GM12874 (cell line): ENCODE results near the gene AIFM3.
A peak's percentile ranks its signal among the peaks of the same experiment; 100 is the strongest.

Experiments used
- TF ChIP-seq, protein P1 (sequence below): IDR thresholded peaks from 2 replicates; pipeline ENCODE4 v1.5.1; 2011; ENCODE audit warnings: low read depth, mild to moderate bottlenecking, control low read depth, low read length, moderate library complexity; ENCODE audit not compliant: insufficient read depth

The AIFM3 gene

DNA sequence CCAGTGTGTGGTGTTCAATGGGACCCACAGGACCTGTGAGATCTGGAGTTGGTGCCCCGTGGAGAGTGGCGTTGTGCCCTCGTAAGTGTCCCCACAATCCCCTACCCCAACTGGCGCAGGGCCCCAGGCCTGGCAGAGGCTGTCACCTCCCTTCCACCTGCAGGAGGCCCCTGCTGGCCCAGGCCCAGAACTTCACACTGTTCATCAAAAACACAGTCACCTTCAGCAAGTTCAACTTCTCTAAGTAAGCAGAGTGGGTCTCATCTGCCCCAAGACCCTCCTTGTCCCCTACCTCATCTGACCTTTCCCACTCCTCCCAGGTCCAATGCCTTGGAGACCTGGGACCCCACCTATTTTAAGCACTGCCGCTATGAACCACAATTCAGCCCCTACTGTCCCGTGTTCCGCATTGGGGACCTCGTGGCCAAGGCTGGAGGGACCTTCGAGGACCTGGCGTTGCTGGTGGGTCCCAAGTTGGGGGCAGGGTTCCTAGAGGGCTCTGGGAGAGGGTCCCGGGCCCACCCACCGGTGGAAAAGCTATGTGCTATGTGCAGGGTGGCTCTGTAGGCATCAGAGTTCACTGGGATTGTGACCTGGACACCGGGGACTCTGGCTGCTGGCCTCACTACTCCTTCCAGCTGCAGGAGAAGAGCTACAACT, 56.0 kb downstream of the AIFM3 start:
- TF ChIP-seq, protein P1, sequence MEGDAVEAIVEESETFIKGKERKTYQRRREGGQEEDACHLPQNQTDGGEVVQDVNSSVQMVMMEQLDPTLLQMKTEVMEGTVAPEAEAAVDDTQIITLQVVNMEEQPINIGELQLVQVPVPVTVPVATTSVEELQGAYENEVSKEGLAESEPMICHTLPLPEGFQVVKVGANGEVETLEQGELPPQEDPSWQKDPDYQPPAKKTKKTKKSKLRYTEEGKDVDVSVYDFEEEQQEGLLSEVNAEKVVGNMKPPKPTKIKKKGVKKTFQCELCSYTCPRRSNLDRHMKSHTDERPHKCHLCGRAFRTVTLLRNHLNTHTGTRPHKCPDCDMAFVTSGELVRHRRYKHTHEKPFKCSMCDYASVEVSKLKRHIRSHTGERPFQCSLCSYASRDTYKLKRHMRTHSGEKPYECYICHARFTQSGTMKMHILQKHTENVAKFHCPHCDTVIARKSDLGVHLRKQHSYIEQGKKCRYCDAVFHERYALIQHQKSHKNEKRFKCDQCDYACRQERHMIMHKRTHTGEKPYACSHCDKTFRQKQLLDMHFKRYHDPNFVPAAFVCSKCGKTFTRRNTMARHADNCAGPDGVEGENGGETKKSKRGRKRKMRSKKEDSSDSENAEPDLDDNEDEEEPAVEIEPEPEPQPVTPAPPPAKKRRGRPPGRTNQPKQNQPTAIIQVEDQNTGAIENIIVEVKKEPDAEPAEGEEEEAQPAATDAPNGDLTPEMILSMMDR: peak; percentile 24; the same call in 1 of the 2 replicates

DNA sequence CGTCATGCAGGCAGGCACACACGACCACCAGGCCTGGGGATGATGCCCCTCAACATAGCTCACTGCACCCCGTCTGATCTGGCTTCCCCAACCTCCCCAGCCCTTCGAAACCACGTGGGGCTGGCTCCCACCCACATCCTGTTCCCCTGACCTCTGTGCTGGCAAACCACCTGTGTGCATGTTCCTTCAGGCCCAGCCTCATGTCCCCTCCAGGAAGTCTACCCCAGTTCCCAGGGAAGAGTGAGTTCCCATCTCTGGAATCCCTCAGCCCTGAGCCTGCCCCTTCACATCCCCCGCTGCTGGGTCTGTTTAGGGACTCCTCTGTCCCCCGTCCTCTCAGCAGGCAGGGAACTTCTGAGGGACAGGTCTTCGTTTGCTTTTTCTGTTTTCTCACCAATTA, 58.2 kb downstream of the AIFM3 start:
- TF ChIP-seq, protein P1: no peak

DNA sequence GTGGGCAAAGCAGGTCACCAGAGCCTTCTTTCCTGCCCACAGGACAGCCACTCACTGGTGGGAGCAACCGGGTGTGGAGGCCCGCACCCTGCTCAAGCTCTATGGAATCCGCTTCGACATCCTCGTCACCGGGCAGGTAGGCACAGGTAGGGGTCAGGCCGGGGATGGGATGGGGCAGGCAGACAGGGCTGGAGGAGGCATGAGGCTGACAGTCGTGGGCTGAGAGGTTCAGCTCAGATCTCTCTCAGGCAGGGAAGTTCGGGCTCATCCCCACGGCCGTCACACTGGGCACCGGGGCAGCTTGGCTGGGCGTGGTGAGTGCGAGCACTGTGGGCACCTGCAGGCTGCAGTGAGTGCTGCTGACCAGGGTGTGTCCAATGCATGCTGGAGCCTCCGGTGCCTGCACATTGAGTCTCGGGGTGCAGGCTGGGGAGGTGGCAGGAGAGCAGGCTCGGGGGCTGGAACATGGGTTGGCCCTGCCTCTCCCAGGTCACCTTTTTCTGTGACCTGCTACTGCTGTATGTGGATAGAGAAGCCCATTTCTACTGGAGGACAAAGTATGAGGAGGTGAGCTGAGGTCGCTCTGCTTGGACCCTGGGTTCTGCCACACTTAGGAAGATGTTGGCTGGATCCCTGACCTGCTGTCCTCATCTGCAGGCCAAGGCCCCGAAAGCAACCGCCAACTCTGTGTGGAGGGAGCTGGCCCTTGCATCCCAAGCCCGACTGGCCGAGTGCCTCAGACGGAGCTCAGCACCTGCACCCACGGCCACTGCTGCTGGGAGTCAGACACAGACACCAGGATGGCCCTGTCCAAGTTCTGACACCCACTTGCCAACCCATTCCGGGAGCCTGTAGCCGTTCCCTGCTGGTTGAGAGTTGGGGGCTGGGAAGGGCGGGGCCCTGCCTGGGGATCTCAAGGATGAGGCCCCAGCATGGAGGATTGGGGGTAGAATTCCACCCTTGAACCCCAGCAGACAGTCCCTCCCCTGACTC, 59.0 kb downstream of the AIFM3 start:
- TF ChIP-seq, protein P1: no peak

DNA sequence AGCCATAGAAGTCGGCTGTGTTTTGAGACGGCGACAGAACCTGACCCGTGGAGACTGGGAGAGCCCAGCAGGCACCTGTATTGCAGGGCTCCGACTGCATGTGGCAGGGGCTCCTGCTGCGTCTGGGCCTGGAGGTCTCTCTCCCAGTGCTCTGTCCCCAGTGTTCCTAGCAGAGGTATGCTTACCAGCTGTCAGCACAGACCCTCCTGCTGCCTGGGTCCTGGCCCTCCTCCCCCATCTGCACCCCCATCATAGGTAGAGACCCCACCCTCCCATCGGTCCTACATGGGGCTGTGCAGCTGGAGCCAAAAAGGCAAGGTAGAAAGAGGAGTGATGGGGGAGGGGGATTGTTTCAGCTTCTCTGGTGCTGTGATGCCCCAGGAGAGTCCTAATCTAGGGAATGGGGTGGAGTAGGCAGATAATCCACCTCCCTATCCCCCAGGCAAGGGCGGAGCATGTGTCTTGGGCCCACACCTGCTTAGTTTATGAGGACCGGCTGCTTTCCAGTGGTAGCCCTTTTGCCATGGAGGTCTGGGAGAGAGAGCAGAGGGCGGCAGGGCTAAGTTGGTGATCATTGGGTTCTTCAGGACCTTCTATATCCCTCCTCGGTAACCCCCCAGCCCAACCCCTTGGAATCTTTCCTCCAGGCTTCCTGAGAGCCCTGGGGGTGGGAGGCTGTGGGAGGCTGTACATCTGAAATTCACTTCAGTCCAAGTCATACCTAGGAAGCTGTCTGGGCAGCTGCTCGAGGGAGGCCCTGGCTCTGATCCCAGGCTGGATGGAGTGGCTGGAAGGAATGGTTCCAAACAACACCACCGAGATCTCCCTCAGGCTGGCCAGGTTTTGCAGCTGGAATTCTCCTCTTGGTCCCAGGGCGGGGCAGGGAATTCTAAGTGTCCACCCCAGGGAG, 60.0 kb downstream of the AIFM3 start:
- TF ChIP-seq, protein P1: no peak

DNA sequence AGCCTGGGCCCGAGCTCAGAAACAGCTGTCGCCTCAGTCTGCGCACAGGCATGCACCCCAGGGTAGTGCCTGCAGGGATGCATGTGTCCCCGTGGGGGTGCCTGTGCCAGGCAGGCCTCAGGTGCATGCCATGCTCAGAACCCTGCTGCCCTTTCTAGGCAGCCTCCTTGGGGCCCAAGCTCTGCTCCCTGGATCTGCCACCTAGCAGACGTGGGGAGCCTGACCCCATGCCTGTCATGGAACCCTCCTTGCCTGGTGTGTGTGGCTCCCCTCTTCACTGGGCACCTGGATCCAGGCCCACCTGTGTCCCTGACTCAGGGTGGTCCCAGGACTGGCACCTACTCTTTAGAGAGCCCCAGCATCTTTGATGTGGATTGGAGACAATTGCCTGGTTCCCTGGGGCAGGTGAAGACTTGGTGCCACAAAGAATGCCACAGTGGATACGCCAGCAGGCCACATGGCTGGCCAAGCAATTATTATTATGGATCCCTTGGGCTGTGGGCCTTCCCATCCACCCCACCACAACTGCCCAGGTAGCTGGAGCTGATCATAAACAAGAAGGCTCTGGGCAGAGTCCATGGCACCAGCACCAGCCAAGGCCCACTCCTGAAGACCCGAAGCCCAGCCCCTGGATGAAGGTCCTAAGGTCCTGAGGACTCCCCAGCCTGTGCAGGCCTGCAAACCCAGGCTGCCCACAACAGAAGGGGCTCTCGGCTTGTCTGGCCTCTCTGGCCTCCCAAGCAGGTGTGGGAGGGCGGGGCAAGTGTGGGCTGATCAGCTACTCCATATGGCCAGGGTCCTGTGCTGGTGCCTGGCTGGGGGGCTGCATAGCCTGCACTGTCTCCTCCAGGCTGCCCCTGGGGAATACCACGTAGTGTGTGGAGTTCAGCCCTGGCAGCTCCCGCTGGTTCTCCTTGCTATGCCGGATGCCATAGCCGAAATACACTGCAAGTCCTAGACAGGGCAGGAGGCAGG, 61.5 kb downstream of the AIFM3 start:
- TF ChIP-seq, protein P1: no peak

DNA sequence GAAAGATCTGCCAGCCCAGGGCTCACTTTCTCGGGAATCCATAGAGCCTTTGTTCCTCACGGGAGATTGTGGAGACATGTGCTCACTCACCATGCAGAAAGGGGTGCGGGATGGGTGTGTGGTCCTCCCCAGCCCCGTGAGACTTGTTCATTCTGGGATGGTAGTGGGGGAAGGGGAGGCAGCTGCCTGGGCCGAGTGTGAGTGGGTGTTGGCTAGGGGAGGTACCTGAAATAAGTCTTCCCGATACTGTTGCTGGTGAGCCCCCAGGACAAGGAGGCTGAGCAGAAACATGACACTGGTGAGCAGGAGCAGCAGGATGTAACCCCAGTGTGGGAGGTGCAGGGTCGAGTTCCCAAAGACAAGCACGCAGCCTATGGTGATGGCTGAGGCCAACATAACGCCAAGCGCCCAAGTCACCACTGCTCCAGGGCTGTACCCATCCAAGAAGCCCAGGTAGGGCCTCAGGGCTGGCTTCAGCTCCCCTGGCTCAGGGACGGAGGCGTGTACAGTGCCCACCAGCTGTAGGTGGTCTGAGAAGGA, 62.5 kb downstream of the AIFM3 start:
- TF ChIP-seq, protein P1: no peak
